ENCODE results near the gene VMO1. TPM values are rescaled to one million over a fixed set of nuclear protein-coding genes. Genes with fewer than 3 reads are reported as not detected.

Gene VMO1
- total RNA-seq, 1 donor from 2014 or later: 1.2 TPM

- FAIRE-seq: no peak
These were observed 16.1 kb upstream of the VMO1 start, which contains the start of gene C17orf114 for GRCh38 chr17:4802228-4802627. Gene C17orf114 (minus strand): TSS chr17:4802328.

DNA sequence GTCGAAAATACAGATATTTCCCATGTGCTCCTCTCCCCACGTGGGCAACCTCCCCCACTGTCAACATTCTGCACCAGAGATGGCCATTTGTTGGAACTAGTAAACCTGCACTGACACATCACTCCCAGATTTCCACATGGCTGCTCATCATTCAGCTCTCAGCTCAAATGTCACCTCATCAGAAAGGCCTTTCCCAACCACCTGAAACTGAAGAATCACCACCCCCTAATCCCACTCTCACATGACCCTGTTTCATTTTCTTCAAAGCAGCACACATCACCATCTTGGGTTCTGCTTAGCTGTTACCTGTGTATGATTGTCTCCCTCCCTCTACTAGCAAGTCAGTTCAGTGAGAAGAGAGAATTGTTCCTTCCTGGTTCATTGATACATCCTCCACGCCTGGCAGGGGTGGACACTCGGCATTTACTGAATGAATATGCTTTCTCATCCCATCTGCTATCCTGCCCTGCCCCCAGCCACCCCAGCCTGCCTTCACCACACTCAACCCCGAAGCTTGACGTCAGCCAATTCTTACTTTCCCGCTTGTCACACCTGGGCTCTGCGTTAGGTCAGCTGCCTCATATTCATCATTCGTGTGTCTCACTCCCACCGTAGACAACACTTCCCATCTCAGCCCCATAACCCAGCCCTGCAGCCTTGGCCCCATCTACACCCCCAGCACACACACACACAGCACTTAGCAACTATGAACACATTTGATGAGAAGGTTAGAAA lies 14.5 kb upstream of the VMO1 start:
- no peak for DNase-seq (ENCODE audit: low spot score in 2 of 2)
- FAIRE-seq: no peak

More at GRCh38 chr17:4802228-4802627, 16.1 kb upstream of the VMO1 start, which contains the start of gene C17orf114:
- no peak for DNase-seq (ENCODE audit: low spot score in 2 of 2)

GRCh38 chr17:4796552-4796920 lies 10.4 kb upstream of the VMO1 start:
- FAIRE-seq (no peak), DNase-seq (ENCODE audit: low spot score in 2 of 2) (no peak)

DNA sequence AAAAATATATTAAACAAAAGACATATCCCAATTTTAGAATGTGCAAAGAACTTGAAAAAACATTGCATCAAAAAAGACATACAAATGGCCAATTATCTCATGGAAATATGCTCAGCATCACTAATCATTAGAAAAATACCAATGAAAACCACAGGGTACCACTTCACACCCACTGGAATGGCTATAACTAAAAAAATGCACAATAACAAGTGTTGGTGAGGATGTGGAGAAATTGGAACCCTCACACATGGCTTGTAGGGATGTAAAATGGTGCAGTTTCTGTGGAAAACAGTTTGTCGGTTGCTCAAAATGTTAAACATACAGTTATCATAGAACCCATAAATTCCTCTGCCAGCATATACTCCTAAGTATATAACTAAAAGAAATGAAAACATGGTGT lies 9.0 kb upstream of the VMO1 start:
- no peak for FAIRE-seq
- no peak for DNase-seq (ENCODE audit: low spot score in 2 of 2)

DNA sequence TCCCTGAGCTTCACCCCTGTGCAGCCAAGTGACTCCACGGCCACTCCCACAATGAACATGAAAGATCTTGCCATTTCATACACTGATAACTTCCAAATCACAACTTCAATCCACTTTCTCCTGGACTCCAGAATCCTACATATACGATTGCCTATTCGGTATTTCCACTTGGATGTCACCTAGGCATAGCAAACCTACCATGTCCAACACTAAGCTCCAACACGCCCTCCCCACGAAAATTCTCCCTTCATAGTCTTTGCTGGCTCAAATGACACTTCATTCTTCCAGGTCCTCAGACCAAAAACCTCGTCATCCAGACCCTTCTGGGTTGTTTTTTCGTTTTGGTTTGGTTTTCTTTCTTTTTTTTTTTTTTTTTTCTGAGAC lies 4.5 kb upstream of the VMO1 start:
- DNase-seq (ENCODE audit: low spot score in 2 of 2) (no peak), FAIRE-seq (no peak)

GRCh38 chr17:4789951-4790704 lies 4.0 kb upstream of the VMO1 start:
- peak; percentile 92 for DNase-seq (ENCODE audit: low spot score in 2 of 2)
- no peak for FAIRE-seq

- FAIRE-seq: no peak
These were observed 3.5 kb upstream of the VMO1 start for GRCh38 chr17:4789701-4789950.

DNA sequence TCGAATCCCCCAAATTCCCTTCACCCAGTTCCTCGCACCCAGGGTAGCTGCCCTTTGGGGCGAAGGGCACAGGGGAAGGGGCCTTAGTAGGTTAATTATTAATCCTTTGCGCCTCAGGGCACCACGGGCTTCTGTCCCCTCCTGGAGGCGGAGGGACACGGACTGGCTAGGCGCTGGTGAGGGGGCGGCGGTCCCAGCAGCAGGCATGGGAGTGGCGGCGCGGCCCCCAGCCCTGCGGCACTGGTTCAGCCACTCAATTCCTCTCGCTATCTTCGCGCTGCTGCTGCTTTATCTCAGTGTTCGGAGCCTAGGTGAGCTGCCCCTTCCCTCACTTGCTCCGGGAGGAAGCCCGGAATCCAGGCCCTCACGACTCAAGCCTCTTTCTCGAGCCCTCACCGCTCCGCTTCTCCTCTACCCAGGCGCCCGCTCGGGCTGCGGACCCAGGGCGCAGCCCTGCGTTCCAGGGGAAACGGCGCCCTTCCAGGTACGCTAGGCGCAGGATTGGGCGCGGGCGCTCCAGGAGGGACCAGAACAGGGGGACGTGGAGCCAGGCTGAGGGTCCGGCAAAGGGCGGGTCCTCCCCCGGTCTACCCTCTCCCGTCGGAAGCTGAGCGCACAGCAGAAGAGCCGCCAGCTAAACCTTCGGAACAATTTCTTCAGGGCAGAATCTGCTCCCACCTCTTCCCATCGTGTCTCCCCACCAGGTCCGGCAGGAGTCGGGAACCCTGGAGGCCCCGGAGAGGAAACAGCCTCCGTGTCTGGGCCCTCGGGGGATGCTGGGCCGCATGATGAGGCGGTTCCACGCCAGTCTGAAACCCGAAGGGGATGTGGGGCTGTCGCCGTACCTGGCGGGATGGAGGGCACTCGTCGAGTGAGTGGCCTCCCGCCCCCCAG lies 2.9 kb upstream of the VMO1 start, which contains the start of gene GLTPD2:
Gene GLTPD2 (plus strand): TSS at position 158 of the 894 bp plus-strand sequence. CDS start 48 bp downstream, at position 206.
- no peak for FAIRE-seq
- DNase-seq (ENCODE audit: low spot score in 2 of 2): no peak

More at GRCh38 chr17:4789701-4789950, 3.5 kb upstream of the VMO1 start:
- no peak for DNase-seq (ENCODE audit: low spot score in 2 of 2)

- DNase-seq (ENCODE audit: low spot score in 2 of 2) (no peak), FAIRE-seq (no peak)
These were observed 2.1 kb upstream of the VMO1 start for GRCh38 chr17:4788159-4788806.

GRCh38 chr17:4786516-4786915 lies 352 bp upstream of the VMO1 start:
- DNase-seq (ENCODE audit: low spot score in 2 of 2): no peak
- FAIRE-seq: no peak

DNA sequence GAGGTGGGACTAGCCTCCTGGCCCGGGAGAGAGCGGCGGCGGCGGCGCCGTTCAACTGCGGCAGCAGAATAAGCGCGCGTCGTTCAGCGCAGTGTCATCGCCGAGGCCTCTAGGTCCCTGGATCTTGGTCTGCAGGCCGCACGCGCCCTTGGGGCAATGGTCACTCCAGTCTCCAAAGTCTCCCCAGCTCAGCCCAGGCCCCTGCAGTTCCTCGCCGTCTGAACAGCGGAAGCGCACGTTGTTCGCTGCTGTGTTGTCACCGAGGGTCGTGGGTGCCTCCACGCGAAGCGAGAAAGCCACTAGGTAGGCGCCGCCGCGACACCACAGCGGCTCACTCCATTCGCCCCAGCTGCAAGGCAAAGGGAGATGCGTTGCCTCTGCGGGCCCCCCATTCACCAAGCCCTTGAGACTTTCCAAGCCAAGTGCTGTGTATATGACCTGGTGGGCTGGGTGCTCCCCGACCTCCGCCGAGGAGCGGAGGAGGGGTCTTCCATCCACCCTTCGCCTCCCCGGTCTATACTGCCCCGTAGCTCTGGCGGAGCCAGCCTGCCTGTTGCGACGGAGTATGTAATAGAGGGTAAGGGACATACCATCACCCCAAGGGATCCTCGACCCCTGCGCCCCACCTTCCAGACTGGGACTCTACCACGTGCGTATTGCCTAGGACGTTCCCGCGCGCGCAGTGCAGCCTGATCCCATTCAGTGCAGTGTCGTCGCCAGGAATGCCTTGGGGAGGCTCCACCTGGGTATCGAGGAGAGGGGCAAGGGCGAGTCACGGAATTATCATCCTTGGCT lies 656 bp downstream of the VMO1 start:
- DNase-seq (ENCODE audit: low spot score in 2 of 2) (no peak), FAIRE-seq (no peak)

GRCh38 chr17:4782652-4783051 lies 3.5 kb downstream of the VMO1 start:
- FAIRE-seq: no peak
- peak in 1 of 2 donors; percentile 30 for DNase-seq (ENCODE audit: low spot score in 2 of 2)

GRCh38 chr17:4780325-4780955 lies 5.7 kb downstream of the VMO1 start:
- DNase-seq (ENCODE audit: low spot score in 2 of 2) (no peak), FAIRE-seq (no peak)

DNA sequence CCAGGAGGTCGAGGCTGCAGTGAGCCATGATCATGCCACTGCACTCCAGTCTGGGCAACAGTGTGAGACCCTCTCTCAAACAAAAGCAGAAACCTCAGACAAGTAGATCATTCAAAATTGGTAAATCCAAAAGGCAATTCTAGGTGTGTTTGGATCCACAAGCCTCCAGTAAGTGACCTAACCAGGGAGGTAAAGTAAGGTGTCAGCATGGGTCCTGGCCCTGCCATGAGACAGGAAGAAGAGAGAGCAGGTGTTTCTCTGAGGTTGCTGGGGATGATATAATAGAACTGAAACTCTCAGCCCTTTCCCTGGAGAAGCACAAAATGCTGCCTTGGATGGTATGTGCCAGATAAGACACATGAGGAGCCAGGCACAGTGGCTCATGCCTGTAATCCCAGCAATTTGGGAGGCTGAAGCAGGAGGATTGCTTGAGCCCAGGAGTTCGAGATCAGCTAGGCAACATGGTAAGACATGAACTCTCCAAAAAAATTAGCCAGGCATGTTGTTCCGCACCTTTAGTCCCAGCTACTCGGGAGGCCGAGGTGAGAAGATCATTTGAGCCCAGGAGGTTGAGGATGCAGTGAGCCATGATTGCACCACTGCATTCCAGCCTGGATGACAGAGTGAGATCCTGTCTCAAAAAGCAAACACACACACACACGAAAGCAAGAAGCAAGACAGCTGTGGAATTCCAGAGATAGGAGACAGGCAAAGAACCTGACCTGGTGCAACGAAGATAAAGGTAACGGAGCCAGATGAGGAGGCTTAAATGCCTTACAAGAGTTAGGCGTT lies 8.0 kb downstream of the VMO1 start:
- DNase-seq (ENCODE audit: low spot score in 2 of 2): no peak
- no peak for FAIRE-seq

- no peak for FAIRE-seq
- no peak for DNase-seq (ENCODE audit: low spot score in 2 of 2)
These were observed 13.9 kb downstream of the VMO1 start for GRCh38 chr17:4772235-4772613.

- FAIRE-seq (no peak), DNase-seq (ENCODE audit: low spot score in 2 of 2) (no peak)
These were observed 14.5 kb downstream of the VMO1 start, which contains the start of gene TM4SF5 for GRCh38 chr17:4771519-4772234. Gene TM4SF5 (plus strand): TSS chr17:4771886. CDS start chr17:4771923, 37 bp downstream.

GRCh38 chr17:4769628-4770027 lies 16.5 kb downstream of the VMO1 start:
- FAIRE-seq (no peak), DNase-seq (ENCODE audit: low spot score in 2 of 2) (no peak)

DNA sequence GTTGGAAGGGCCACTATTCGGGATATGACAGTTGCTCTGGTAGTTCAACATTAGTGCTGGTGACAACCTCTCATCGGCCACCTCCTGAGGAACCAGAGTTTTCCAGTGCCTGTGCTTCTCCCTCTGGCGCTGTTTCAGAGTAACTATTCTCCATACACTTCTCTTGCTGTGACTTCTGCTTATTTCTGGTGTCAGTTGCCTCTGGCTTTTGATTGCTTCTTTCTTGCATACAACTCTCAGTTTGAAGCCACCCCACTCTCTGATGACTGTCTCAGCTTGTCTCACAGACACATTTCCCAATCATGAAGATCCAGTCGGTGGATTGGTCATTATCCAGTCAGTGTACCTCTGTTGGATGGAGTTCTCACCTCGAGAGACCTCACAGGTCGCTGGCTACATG lies 17.9 kb downstream of the VMO1 start:
- no peak for DNase-seq (ENCODE audit: low spot score in 2 of 2)
- FAIRE-seq: no peak

All from frontal cortex (tissue), 4 donors.